Activated CD4-positive, alpha-beta T cell treated with anti-CD3 and anti-CD28 coated beads for 36 hours (primary cell): ENCODE data around the gene MCF2L2. TPM values are rescaled to one million over a fixed set of nuclear protein-coding genes. Genes with fewer than 3 reads are reported as not detected.

Experiments used
- ATAC-seq: fragments of 200-7000 bp; cut with Tn5 transposase; one replicate; pipeline ENCODE4 v1.10.0; 2021; ENCODE audit warnings: mild to moderate bottlenecking, moderate library complexity
- CTCF ChIA-PET: fragments of 350-600 bp; sonication (Branson Sonifier 250); formaldehyde crosslinking; loops from one replicate; lab custom pipeline; 2021; ENCODE audit warnings: antibody characterized with exemption; lab: Charles Lee
- POLR2A ChIA-PET: fragments of 350-600 bp; sonication (Branson Sonifier 250); formaldehyde crosslinking; loops from one replicate; lab custom pipeline; 2021; ENCODE audit warnings: antibody characterized with exemption, inconsistent platforms; lab: Charles Lee
- DNase-seq: peaks from one replicate; pipeline ENCODE4 v3.0.0-alpha.2; 2020
- H3K27ac Mint-ChIP-seq: one replicate; pipeline ENCODE4 v1.8.0; 2021; ENCODE audit warnings: mixed read lengths
- H3K27me3 Mint-ChIP-seq: one replicate; pipeline ENCODE4 v1.8.0; 2021; ENCODE audit warnings: mixed read lengths
- H3K36me3 Mint-ChIP-seq: one replicate; pipeline ENCODE4 v1.8.0; 2021; ENCODE audit warnings: low read depth, mixed read lengths
- H3K4me1 Mint-ChIP-seq: one replicate; pipeline ENCODE4 v1.8.0; 2021; ENCODE audit warnings: mixed read lengths
- H3K4me3 Mint-ChIP-seq: one replicate; pipeline ENCODE4 v1.8.0; 2021; ENCODE audit warnings: mild to moderate bottlenecking, moderate library complexity, mixed read lengths
- H3K9me3 Mint-ChIP-seq: one replicate; pipeline ENCODE4 v1.8.0; 2021; ENCODE audit warnings: low read depth, mixed read lengths
- intact Hi-C, 2 experiments: fragments of 100-400 bp; cut with DNase I in 1 of 2; cut with micrococcal nuclease in 1 of 2; formaldehyde crosslinking; loops; one replicate each; pipeline versions ENCODE4 v1.14.2 to v1.15.1; 2022 to 2024; cut with DNase I, micrococcal nuclease
- total RNA-seq, 2 experiments: library from RNA; stranded (reverse); gene quantifications; one replicate each; pipeline ENCODE4 v1.2.3, GENCODE V29; 2021

The MCF2L2 gene
- total RNA-seq, 2 experiments from 2014 or later: 1.9 to 2.3 TPM

GRCh38 chr3:183328823-183329222 is 99.6 kb downstream of the MCF2L2 start:
- ATAC-seq (no peak), DNase-seq (no peak)
- Mint-ChIP-seq H3K9me3 (no peaks in the 10 kb centered on the region), H3K27ac (peak overlapping the region; percentile 33), H3K27me3 (no peaks in the 10 kb centered on the region), H3K4me1 (peaks cover 29% of the 10 kb centered on the region), H3K36me3 (no peaks in the 10 kb centered on the region), H3K4me3 (no peak overlapping the region)
- CTCF ChIA-PET: no interaction called here
- POLR2A ChIA-PET: no interaction called here
- intact Hi-C loops: no loop called here

GRCh38 chr3:183328164-183328563 is 100.3 kb downstream of the MCF2L2 start:
- ATAC-seq (no peak), DNase-seq (no peak)
- Mint-ChIP-seq H3K4me3 (no peak overlapping the region), H3K27ac (no peak overlapping the region), H3K36me3 (no peaks in the 10 kb centered on the region), H3K27me3 (no peaks in the 10 kb centered on the region), H3K9me3 (no peaks in the 10 kb centered on the region), H3K4me1 (peaks cover 29% of the 10 kb centered on the region)
- CTCF ChIA-PET: interaction anchor here (0.6 to 1.1 kb wide), 3 partner anchors 18 to 210 kb away, joined by 3 to 4 read pairs (median 4); no protein-coding TSS in a partner anchor
- intact Hi-C loops: no loop called here
- POLR2A ChIA-PET: interaction anchor here (0.5 kb wide), 1 partner anchor 142 kb away, joined by 3 read pairs; no protein-coding TSS in a partner anchor

- CTCF ChIA-PET: interaction anchor here (0.6 to 1.1 kb wide), 2 partner anchors 18 to 68 kb away, joined by 4 read pairs; no protein-coding TSS in a partner anchor
- Mint-ChIP-seq H3K4me1 (peaks cover 29% of the 10 kb centered on the region), H3K27me3 (no peaks in the 10 kb centered on the region), H3K27ac (no peak overlapping the region), H3K4me3 (no peak overlapping the region), H3K36me3 (no peaks in the 10 kb centered on the region), H3K9me3 (no peaks in the 10 kb centered on the region)
- POLR2A ChIA-PET: no interaction called here
- ATAC-seq: no peak
- intact Hi-C loops: no loop called here
- no peak for DNase-seq
Observed at GRCh38 chr3:183327343-183327742, 101.1 kb downstream of the MCF2L2 start.

GRCh38 chr3:183324083-183324482 is 104.3 kb downstream of the MCF2L2 start:
- DNase-seq (no peak), ATAC-seq (no peak)
- Mint-ChIP-seq H3K9me3 (no peaks in the 10 kb centered on the region), H3K4me3 (no peak overlapping the region), H3K36me3 (no peaks in the 10 kb centered on the region), H3K4me1 (peaks cover 29% of the 10 kb centered on the region), H3K27ac (no peak overlapping the region), H3K27me3 (no peaks in the 10 kb centered on the region)
- intact Hi-C loops: no loop called here
- ChIA-PET POLR2A (no interaction called here), CTCF (interaction anchor here (0.6 to 1.4 kb wide), 4 partner anchors 9 to 241 kb away, joined by 3 to 4 read pairs (median 3); no protein-coding TSS in a partner anchor)

- intact Hi-C loops: no loop called here
- CTCF ChIA-PET: interaction anchor here (1.0 to 1.1 kb wide), 3 partner anchors 17 to 51 kb away, joined by 3 to 6 read pairs (median 3); no protein-coding TSS in a partner anchor
- POLR2A ChIA-PET: interaction anchor here (1.1 kb wide), 1 partner anchor 33 kb away, joined by 4 read pairs; no protein-coding TSS in a partner anchor
- peaks cover 17% of the 10 kb centered on the region for H3K4me1 Mint-ChIP-seq
- H3K36me3 Mint-ChIP-seq: no peaks in the 10 kb centered on the region
- DNase-seq (no peak), ATAC-seq (peak; percentile 74)
- H3K9me3 Mint-ChIP-seq: no peaks in the 10 kb centered on the region
- no peak overlapping the region for H3K27ac Mint-ChIP-seq
- H3K4me3 Mint-ChIP-seq: no peak overlapping the region
- no peaks in the 10 kb centered on the region for H3K27me3 Mint-ChIP-seq
Observed at GRCh38 chr3:183319371-183319770, 109.0 kb downstream of the MCF2L2 start.

- intact Hi-C loops: no loop called here
- CTCF ChIA-PET: interaction anchor here (1.0 kb wide), 1 partner anchor 18 kb away, joined by 3 read pairs; no protein-coding TSS in a partner anchor
- Mint-ChIP-seq H3K27ac (no peak overlapping the region), H3K36me3 (no peaks in the 10 kb centered on the region), H3K27me3 (no peaks in the 10 kb centered on the region), H3K4me1 (peaks cover 19% of the 10 kb centered on the region), H3K4me3 (no peak overlapping the region), H3K9me3 (no peaks in the 10 kb centered on the region)
- no peak for DNase-seq
- peak; percentile 19 for ATAC-seq
- POLR2A ChIA-PET: interaction anchor here (1.1 kb wide), 1 partner anchor 33 kb away, joined by 4 read pairs; no protein-coding TSS in a partner anchor
Observed at GRCh38 chr3:183318877-183319276, 109.5 kb downstream of the MCF2L2 start.

GRCh38 chr3:183317886-183318865 is 110.2 kb downstream of the MCF2L2 start:
- ATAC-seq (no peak), DNase-seq (no peak)
- peaks cover 21% of the 10 kb centered on the region for H3K4me1 Mint-ChIP-seq
- no peak overlapping the region for H3K4me3 Mint-ChIP-seq
- POLR2A ChIA-PET: no interaction called here
- no peaks in the 10 kb centered on the region for H3K9me3 Mint-ChIP-seq
- H3K27me3 Mint-ChIP-seq: no peaks in the 10 kb centered on the region
- H3K27ac Mint-ChIP-seq: no peak overlapping the region
- intact Hi-C loops: no loop called here
- CTCF ChIA-PET: interaction anchor here (1.0 kb wide), 1 partner anchor 19 kb away, joined by 3 read pairs; no protein-coding TSS in a partner anchor
- H3K36me3 Mint-ChIP-seq: no peaks in the 10 kb centered on the region

GRCh38 chr3:183317271-183317670 is 111.1 kb downstream of the MCF2L2 start:
- ATAC-seq: no peak
- no peaks in the 10 kb centered on the region for H3K9me3 Mint-ChIP-seq
- DNase-seq: no peak
- no peaks in the 10 kb centered on the region for H3K27me3 Mint-ChIP-seq
- ChIA-PET CTCF (no interaction called here), POLR2A (no interaction called here)
- H3K4me3 Mint-ChIP-seq: no peak overlapping the region
- no peak overlapping the region for H3K27ac Mint-ChIP-seq
- intact Hi-C loops: no loop called here
- H3K36me3 Mint-ChIP-seq: no peaks in the 10 kb centered on the region
- peaks cover 23% of the 10 kb centered on the region for H3K4me1 Mint-ChIP-seq

GRCh38 chr3:183315739-183316138 is 112.7 kb downstream of the MCF2L2 start:
- ChIA-PET POLR2A (interaction anchor here (0.6 kb wide), 1 partner anchor 95 kb away, joined by 3 read pairs; no protein-coding TSS in a partner anchor), CTCF (interaction anchor here (0.6 to 0.8 kb wide), 3 partner anchors 8 to 83 kb away, joined by 3 read pairs; no protein-coding TSS in a partner anchor)
- H3K4me3 Mint-ChIP-seq: no peak overlapping the region
- intact Hi-C loops: no loop called here
- H3K9me3 Mint-ChIP-seq: no peaks in the 10 kb centered on the region
- H3K27me3 Mint-ChIP-seq: no peaks in the 10 kb centered on the region
- DNase-seq (no peak), ATAC-seq (no peak)
- peaks cover 23% of the 10 kb centered on the region for H3K4me1 Mint-ChIP-seq
- no peak overlapping the region for H3K27ac Mint-ChIP-seq
- peaks cover 2% of the 10 kb centered on the region for H3K36me3 Mint-ChIP-seq

GRCh38 chr3:183313764-183314163 is 114.7 kb downstream of the MCF2L2 start:
- ATAC-seq (no peak), DNase-seq (no peak)
- Mint-ChIP-seq H3K36me3 (peaks cover 4% of the 10 kb centered on the region), H3K27ac (no peak overlapping the region), H3K9me3 (no peaks in the 10 kb centered on the region), H3K4me1 (peaks cover 13% of the 10 kb centered on the region), H3K27me3 (no peaks in the 10 kb centered on the region), H3K4me3 (no peak overlapping the region)
- ChIA-PET POLR2A (no interaction called here), CTCF (interaction anchor here (0.6 to 1.3 kb wide), 4 partner anchors 9 to 128 kb away, joined by 3 to 5 read pairs (median 3); no protein-coding TSS in a partner anchor)
- intact Hi-C loops: no loop called here

- no peaks in the 10 kb centered on the region for H3K27me3 Mint-ChIP-seq
- peaks cover 12% of the 10 kb centered on the region for H3K4me1 Mint-ChIP-seq
- H3K36me3 Mint-ChIP-seq: peaks cover 4% of the 10 kb centered on the region
- no peak overlapping the region for H3K4me3 Mint-ChIP-seq
- intact Hi-C loops: no loop called here
- ChIA-PET POLR2A (no interaction called here), CTCF (interaction anchor here (0.6 kb wide), 1 partner anchor 13 kb away, joined by 3 read pairs; no protein-coding TSS in a partner anchor)
- ATAC-seq (no peak), DNase-seq (no peak)
- H3K27ac Mint-ChIP-seq: no peak overlapping the region
- no peaks in the 10 kb centered on the region for H3K9me3 Mint-ChIP-seq
Observed at GRCh38 chr3:183313351-183313750, 115.1 kb downstream of the MCF2L2 start.
